GM18502 (cell line): ENCODE measurements around the gene GFOD1.
A peak's percentile ranks its signal among the peaks of the same experiment; 100 is the strongest.
"Not testable (repeated sequence)": the region's sequence is repeated elsewhere in the genome, so short reads cannot be mapped to it uniquely, and the experiment has no call there.

Experiments
- ATAC-seq: cut with Tn5 transposase; IDR thresholded peaks from one replicate; pipeline ENCODE4 v1.9.1; 2021; ENCODE audit warnings: mild to moderate bottlenecking; ENCODE audit not compliant: unreplicated experiment, poor library complexity

Gene GFOD1

DNA sequence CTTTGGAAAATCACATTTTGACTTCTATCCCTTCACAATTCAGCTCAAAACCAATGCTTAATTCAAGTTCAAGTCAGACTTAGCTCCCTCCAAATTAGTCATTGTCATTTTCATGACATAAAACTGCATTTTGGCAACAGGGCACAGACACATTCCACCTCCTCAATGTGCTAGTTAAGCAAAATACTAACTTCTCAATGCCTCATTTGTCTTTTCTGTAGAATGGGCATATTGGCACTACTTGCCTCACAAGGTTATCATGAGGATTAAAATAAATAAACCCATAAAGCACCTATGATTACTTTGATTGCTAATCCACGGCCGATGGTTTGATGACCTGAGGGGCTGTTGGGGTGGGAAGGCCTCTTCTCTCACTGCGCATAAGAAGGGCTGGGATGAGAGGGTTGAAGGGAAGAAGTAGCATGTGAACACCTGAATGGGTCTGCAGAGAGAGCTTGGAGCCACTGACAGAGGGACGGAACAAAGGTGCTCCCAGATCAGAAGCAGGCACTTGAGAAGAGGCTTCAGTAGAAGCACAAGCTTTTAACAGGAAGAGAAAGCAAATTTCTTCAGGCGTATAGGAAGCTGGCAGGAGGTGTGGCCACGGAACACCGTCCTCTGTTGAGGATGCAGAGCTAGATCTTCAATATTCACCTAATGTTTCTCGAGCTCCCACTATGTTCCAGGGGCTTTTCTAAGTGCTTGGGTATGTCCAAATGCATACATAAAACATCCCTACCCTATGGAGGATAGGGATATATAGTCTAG lies 147.4 kb downstream of the GFOD1 start:
- no peak for ATAC-seq

DNA sequence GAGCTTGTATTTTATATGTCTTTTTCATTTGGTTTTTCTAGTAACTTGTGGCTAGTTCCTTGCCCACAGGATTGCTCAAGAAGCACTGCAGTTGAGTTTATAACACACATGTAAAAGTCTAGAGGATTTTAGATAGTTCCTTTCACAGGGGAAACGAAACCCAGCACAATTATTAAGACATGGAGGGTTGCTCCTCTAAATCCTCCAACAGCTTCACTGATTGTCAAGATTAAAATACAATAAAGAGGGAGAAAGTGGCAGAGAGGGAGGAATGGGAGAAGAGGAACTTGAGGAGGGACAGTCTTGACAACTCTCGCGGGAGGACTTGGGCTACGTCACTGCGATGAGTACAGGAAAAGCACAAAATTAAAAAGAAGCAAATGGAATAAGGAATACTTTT lies 149.4 kb downstream of the GFOD1 start:
- ATAC-seq = no peak

DNA sequence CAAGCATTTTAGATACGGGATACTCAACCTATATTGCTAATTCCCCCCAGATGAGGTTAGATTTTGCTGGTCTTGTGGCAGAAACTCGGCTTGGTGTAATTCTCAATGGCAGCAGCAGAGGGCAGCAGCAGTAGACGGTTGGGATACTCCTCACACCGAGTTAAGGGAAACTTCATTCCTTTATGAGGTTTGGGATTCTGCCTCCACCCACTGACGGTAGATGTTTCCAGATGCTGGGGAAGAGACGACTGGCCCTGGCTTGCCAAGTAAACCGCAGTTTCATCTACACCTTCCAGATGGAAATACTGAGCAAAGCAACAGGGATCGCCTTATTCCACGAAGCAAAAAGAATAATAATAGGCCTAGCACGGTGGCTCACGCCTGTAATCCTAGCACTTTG lies 150.8 kb downstream of the GFOD1 start:
- ATAC-seq = no peak

DNA sequence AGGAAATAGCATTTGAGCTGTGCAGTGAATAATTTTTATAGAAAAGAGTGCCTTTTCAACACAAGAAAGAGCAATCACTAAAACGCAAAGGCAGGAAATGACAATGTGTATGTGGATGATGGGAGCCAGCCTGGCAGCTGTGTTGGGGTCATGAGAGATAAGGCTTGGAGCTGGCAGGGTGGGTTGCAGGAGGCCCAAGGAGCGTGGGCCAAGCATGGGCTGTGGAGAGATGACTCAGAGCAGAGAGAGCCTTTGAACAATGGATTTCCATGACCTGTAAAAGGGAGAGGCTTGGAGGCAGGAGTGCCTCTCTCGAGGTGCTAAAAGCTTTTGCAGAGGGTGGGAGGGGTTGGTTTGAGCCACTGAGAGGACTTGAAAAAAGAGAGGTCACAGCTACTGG lies 152.4 kb downstream of the GFOD1 start:
- no peak for ATAC-seq

DNA sequence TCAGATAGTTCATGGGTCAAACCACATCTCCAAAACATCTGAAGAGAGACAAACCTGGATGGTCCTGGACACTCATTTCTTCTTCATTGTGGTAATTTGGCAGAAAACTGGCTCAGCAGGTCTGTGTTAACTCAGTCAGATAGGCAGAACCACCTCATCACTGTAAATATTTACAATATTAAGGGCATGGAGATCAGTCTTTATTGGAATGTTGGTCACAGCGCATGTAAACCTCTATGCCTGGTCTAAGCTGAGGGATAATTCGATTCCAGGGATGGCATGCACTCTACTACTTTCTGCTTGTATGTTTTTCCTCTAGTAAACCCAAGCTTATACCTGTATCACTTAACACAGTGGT lies 155.1 kb downstream of the GFOD1 start:
- no peak for ATAC-seq

DNA sequence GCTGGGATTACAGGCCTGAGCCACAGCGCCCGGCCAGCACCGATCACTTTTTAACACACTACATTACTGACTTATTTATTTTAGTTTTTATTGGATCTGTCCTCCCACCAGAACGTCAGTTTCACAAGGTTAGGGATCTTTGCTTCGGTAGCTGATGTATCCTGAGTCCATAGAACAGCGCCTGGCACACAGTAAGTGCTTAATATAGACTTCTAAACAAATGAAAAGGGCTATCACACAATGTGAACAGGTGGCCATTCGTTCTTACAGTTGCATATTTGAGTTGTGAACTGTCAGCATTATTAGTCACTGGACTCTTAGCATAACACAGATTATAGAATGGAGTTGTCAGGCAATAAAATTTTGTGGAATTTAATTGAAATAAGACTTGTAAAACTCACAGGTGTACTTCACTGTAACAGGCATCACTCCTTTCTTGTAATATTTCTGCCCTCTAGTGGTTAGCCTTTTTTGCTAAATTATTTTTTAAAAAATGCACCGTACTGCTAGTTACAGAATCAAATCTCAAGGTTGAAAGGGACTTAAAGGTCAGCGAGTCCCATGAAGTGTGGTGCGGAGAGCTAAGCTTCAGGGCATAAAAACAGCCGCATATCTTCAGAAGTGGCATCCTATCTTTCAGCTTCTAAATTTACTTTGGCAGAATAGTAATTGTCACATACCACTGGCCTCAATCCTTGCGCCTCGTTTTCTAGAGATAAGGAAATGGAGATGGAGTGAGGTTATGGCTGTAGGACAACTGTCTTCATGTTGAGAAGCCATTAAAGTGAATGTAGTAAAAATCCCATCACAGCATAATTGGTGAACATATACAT lies 155.7 kb downstream of the GFOD1 start:
- ATAC-seq = no peak

DNA sequence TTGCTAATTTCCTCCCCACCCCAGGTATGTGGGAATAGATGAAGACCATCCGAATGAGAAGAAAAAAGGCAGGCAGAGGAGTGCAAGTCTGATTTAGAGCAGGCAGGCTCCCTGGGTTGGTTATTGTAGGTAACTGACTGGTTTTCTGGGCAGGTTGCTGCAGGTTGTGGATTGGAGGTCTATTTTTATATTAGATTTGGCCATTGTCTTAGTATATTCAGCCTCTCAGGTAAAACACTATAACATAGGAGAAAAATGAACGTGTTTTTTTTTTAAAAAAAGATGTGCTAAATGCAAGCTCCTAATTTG lies 158.6 kb downstream of the GFOD1 start:
- no peak for ATAC-seq

DNA sequence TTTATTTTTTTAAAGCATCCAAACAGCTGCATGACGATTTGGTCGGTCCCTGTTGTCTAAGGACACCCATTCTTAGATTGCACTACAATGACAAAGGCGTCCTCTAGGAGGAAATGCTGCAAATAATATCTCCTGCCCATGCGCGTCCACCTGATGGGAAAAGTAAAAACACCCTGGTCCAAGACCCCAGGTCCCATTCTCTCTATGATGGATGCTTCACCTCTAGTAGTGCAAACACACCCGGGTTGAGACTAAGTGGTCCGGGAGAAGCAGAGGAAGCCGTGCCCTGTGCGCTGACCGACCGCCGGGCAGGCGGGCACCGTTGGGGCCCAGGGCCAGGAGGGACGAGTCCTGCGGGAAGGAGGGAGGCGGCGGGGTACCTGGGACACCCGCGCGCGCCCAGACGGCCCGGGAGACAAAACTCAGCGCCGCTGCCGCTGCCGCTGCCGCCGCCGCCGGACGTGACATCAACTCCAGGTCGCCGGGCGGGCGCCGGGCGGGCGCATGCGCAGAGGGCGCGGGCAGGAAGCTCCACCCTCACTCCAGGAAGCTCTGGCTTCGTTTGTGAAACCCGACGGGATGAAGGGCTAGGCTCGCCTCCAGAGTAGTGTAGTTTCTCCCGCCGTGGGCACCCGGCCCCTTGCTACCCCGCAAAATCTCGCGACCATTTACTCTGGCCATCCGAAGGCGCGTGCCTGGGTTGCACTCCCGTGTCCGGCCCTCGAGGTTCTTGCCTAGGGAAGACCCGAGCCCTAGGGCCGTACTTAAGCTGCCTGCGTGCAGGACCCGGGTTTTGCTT lies 159.1 kb downstream of the GFOD1 start, which contains the start of gene TBC1D7:
Gene TBC1D7 (minus strand): TSS at position 462 of the 799 bp plus-strand sequence. CDS start 1,639 bp downstream, outside the sequence.
- ATAC-seq = peak; percentile 82

DNA sequence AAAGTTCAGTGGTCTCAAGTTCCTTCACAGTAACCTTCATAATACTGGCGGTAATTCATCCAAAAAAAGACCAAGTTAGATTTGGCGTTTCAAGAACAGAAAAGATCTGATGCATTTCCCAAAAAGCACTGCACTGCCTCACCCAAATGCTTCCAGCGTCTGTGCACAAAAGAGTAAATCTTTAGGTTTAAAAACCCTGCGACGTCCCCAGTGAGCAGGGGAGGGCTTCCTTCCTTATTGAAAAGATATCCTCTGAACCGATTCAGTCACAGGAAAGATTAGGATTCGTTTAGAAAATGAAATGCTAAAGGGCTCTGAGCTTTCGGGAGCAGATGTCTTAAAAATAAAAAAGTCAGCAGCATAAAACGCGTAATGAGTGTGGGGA lies 159.7 kb downstream of the GFOD1 start:
- peak; percentile 9 for ATAC-seq

DNA sequence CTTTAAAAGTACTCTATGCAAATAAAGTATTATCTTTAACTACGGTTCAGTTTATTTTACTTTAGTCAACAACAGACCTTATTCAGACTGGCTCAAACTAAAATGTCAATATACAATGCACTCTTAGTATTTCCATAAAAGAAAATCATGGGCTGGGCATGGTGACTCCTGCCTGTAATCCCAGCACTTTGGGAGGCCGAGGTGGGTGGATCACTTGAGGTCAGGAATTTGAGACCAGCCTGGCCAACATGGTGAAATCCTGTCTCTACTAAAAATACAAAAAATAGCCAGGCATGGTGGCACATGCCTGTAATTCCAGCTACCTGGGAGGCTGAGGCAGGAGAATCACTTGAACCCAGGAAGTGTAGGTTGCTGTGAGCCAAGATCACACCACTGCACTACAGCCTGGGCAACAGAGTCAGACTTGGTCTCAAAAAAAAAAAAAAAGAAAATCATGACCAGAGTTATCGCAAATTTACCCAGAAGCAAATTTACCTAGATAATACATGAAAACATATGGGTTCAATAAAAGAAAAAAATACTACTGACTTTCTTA lies 161.3 kb downstream of the GFOD1 start:
- not testable (repeated sequence) for ATAC-seq

DNA sequence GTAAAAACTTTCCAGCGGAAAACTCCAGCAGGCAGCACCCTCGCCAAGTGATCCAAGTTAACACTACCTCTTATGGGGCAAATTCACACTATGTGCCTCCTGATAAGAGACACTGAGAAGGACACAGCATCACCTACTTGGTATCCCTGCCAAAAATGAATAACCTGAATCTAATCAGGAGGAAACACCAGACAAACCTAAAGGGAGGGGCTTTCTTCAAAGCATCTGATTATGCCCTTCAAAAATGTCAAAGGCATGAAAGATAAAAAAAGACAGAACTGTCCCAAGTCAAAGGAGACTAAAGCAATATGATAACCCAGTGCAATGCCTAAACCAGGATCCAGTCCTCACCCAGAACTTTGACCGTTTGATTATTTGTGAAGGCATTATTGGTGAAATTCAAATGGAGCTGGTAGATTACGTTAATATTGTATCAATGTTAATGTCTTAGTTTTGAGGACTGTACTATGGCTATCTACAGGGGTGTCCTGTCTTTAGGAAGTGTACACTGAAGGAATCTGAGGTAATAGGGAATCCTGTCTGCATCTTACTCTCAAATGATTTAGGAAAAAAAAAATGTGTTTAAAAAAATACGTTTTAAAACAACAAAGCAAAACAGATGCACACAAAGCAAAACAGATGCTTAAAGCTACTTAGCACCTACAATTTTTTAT lies 167.4 kb downstream of the GFOD1 start:
- ATAC-seq = no peak

DNA sequence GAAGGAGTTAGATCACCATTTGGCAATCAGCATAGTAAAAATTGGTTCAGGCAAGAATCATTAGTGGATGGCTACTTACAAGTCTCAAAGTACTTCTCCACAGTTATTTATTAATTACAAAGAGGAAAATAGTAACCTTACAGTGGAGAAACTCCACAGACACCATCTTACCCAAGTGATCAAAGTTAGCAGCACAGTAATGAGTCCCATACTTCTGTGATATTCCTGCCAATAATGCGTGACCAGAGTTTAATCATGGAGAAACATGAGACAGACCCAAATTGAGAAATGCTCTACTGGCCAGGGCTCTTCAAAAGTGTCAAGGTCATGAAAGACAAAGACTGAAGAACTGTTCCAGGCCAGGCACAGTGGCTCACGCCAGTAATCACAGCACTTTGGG lies 168.6 kb downstream of the GFOD1 start:
- no peak for ATAC-seq

DNA sequence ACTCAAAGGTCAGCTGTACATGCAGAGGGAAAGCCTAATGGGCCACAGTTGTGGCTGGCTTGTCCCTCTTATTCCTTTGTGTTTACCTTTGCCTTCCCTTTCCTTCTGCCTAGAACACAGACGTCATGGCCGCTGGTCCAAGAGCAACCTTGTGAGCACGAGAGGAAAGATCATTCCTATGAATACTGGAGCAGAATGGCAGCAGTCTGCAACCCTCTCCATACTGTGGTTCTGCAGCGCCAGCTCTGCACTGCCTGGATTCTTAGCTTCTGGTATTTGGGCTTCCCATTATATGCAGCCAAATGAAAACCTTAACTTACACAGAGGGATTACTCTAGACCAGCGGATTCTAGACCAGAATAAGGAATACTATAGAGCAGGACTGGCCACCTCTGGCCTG lies 171.5 kb downstream of the GFOD1 start:
- no peak for ATAC-seq

DNA sequence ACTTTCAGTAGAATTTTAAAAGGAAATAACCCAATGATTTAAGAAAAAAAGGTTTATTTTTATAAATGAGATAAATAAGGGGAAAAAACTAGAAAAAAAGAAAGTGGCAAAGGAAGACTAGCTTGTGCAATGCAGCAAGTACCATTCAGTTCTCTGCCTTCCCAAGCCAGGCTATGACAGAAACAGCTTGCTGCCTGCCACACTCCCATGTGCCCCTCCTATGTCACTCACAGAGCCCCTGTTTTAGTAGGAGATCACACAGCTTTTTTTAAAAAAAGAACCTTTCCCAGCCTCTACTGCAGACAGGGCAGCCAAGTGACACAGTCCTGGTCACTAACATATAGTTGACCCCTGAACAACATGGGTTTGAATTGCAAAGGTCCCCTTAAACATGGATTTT lies 172.6 kb downstream of the GFOD1 start:
- no peak for ATAC-seq

DNA sequence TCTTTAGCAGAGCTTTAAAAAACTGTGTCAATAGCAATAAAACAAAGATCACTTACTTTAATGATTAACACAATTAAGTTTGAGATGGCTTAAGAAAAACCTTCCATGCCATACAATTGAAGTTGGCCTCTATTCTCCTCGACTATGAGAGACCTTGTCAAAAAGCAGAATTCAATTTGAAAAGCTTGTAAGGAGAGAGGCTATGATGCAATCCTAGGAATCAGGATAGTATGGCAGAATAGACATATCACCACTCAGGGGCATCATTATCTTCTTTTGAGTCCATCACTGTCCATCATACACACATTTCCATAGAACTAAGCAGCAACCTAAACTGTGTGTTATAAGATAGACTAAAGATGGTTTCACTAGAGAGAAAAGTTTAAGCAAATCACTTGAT lies 176.2 kb downstream of the GFOD1 start:
- ATAC-seq = no peak

DNA sequence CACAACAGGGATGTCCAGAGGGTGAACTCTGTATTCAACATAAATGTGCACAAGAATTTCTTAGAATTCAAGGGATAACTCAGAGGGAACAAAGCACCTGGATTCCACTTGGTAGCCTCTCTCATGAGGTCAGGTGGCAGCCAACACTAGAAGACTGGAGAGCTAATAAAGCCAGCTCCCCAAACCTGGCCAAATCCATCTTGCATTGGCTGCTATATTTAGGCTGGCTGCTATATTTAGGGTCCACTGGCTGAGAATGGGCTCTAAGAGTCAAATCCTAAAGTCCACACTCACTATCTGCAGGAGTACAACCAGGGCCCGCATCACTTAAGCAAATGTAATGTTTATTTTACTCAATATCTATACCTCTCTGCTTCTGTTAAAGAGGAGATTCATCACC lies 179.1 kb downstream of the GFOD1 start:
- no peak for ATAC-seq
